Chondrocyte (in vitro differentiated cells): ENCODE measurements around the gene CDKN3. TPM values are rescaled to one million over a fixed set of nuclear protein-coding genes. Genes with fewer than 3 reads are reported as not detected.
"Not testable (repeated sequence)": the region's sequence is repeated elsewhere in the genome, so short reads cannot be mapped to it uniquely, and the experiment has no call there.

Source experiments
- DNase-seq: peaks from one replicate; pipeline ENCODE4 v3.0.0; 2021; ENCODE audit warnings: mixed read lengths, low spot score
- H3K27ac Mint-ChIP-seq: one replicate; pipeline ENCODE4 v1.8.0; 2021; ENCODE audit warnings: mild to moderate bottlenecking, moderate library complexity, mixed read lengths; ENCODE audit not compliant: unreplicated experiment
- H3K27me3 Mint-ChIP-seq: 2 replicates; pipeline ENCODE4 v1.8.0; 2021; ENCODE audit warnings: low read depth, mixed read lengths
- H3K36me3 Mint-ChIP-seq: 2 replicates; pipeline ENCODE4 v1.8.0; 2021; ENCODE audit warnings: low read depth, mixed read lengths
- H3K4me1 Mint-ChIP-seq: 2 replicates; pipeline ENCODE4 v1.8.0; 2021; ENCODE audit warnings: low read depth, mild to moderate bottlenecking, mixed read lengths
- H3K4me3 Mint-ChIP-seq: one replicate; pipeline ENCODE4 v1.8.0; 2021; ENCODE audit warnings: mild to moderate bottlenecking, moderate library complexity, mixed read lengths; ENCODE audit not compliant: unreplicated experiment
- H3K9me3 Mint-ChIP-seq: 2 replicates; pipeline ENCODE4 v1.8.0; 2021; ENCODE audit warnings: low read depth, mixed read lengths
- CTCF ChIP-seq: fragments of 200-600 bp; sonication (generic); IDR thresholded peaks from 2 replicates; pipeline ENCODE4 v1.5.0; 2021; ENCODE audit warnings: antibody characterized with exemption, mild to moderate bottlenecking, moderate library complexity
- total RNA-seq: library from RNA; stranded (reverse); gene quantifications from 3 replicates; pipeline ENCODE4 v1.2.1, GENCODE V29; 2021

The CDKN3 gene
- total RNA-seq, 1 donor from 2014 or later, result 8.9 TPM

- H3K9me3 Mint-ChIP-seq, result no peaks in the 10 kb centered on the region
- TF ChIP-seq CTCF, result no peak
- no peak overlapping the region for H3K27ac Mint-ChIP-seq
- no peak overlapping the region for H3K4me3 Mint-ChIP-seq
- peaks cover 16% of the 10 kb centered on the region for H3K4me1 Mint-ChIP-seq
- H3K27me3 Mint-ChIP-seq, result no peaks in the 10 kb centered on the region
- no peaks in the 10 kb centered on the region for H3K36me3 Mint-ChIP-seq
- DNase-seq, result no peak
Observed at GRCh38 chr14:54394596-54394995, 2.2 kb upstream of the CDKN3 start.

- no peaks in the 10 kb centered on the region for H3K9me3 Mint-ChIP-seq
- no peaks in the 10 kb centered on the region for H3K36me3 Mint-ChIP-seq
- H3K4me3 Mint-ChIP-seq, result no peak overlapping the region
- DNase-seq, result no peak
- H3K27ac Mint-ChIP-seq, result no peak overlapping the region
- no peak for TF ChIP-seq CTCF
- no peaks in the 10 kb centered on the region for H3K27me3 Mint-ChIP-seq
- peaks cover 16% of the 10 kb centered on the region for H3K4me1 Mint-ChIP-seq
Observed at GRCh38 chr14:54395284-54395683, 1.5 kb upstream of the CDKN3 start.

GRCh38 chr14:54395716-54396115 is 1.1 kb upstream of the CDKN3 start:
- DNase-seq, result no peak
- no peaks in the 10 kb centered on the region for H3K36me3 Mint-ChIP-seq
- no peak overlapping the region for H3K27ac Mint-ChIP-seq
- no peaks in the 10 kb centered on the region for H3K27me3 Mint-ChIP-seq
- TF ChIP-seq CTCF, result no peak
- no peaks in the 10 kb centered on the region for H3K9me3 Mint-ChIP-seq
- H3K4me3 Mint-ChIP-seq, result peak overlapping the region; percentile 4
- peaks cover 16% of the 10 kb centered on the region for H3K4me1 Mint-ChIP-seq

- H3K4me1 Mint-ChIP-seq, result peaks cover 16% of the 10 kb centered on the region
- DNase-seq, result no peak
- H3K9me3 Mint-ChIP-seq, result no peaks in the 10 kb centered on the region
- no peaks in the 10 kb centered on the region for H3K36me3 Mint-ChIP-seq
- H3K4me3 Mint-ChIP-seq, result peak overlapping the region; percentile 75
- no peak overlapping the region for H3K27ac Mint-ChIP-seq
- no peaks in the 10 kb centered on the region for H3K27me3 Mint-ChIP-seq
- no peak for TF ChIP-seq CTCF
Observed at GRCh38 chr14:54396183-54396492, 669 bp upstream of the CDKN3 start.

GRCh38 chr14:54399560-54399959 is 2.8 kb downstream of the CDKN3 start:
- TF ChIP-seq CTCF, result no peak
- Mint-ChIP-seq H3K36me3 (peaks cover 9% of the 10 kb centered on the region), H3K4me3 (no peak overlapping the region), H3K9me3 (peaks cover 6% of the 10 kb centered on the region), H3K4me1 (peaks cover 16% of the 10 kb centered on the region), H3K27ac (no peak overlapping the region), H3K27me3 (no peaks in the 10 kb centered on the region)
- no peak for DNase-seq

GRCh38 chr14:54403401-54404005 is 6.7 kb downstream of the CDKN3 start:
- H3K4me1 Mint-ChIP-seq, DNase-seq, H3K27ac Mint-ChIP-seq, H3K4me3 Mint-ChIP-seq, H3K27me3 Mint-ChIP-seq: not testable (repeated sequence)
- peaks cover 22% of the 10 kb centered on the region for H3K36me3 Mint-ChIP-seq
- H3K9me3 Mint-ChIP-seq, result peaks cover 16% of the 10 kb centered on the region
